ENCODE data around the gene FKRP. TPM values are rescaled to one million over a fixed set of nuclear protein-coding genes. Genes with fewer than 3 reads are reported as not detected.

Gene FKRP
- total RNA-seq, 2 experiments from 2014 or later = 13.4 to 15.4 TPM

DNA sequence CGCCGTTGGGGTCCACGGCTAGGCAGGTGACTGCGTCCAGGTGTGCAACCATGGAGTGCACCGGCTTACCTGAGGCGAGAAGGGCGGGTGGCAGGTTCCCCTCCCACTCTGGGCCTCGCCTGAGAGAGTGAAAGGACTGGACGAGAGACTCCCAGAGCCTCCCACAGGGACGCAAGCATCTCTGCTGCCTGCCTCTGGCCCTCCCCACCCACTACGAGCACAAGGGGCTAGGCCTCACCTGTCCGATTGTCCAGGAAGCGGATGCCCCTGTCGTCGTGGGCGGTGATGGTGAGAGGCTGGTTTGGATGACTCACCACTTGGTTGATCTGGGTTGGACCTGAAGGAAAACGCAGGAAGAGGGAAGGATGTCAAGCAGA is 23.9 kb upstream of the FKRP start:
- CTCF ChIA-PET = no interaction called here
- H3K36me3 Mint-ChIP-seq (ENCODE audit: low read depth) = peaks cover 65% of the 10 kb centered on the region
- no peaks in the 10 kb centered on the region for H3K9me3 Mint-ChIP-seq
- H3K4me3 Mint-ChIP-seq = no peak overlapping the region
- H3K4me1 Mint-ChIP-seq = peaks cover 39% of the 10 kb centered on the region
- no peak for DNase-seq
- POLR2A ChIA-PET = no interaction called here
- no peaks in the 10 kb centered on the region for H3K27me3 Mint-ChIP-seq
- no peak overlapping the region for H3K27ac Mint-ChIP-seq

DNA sequence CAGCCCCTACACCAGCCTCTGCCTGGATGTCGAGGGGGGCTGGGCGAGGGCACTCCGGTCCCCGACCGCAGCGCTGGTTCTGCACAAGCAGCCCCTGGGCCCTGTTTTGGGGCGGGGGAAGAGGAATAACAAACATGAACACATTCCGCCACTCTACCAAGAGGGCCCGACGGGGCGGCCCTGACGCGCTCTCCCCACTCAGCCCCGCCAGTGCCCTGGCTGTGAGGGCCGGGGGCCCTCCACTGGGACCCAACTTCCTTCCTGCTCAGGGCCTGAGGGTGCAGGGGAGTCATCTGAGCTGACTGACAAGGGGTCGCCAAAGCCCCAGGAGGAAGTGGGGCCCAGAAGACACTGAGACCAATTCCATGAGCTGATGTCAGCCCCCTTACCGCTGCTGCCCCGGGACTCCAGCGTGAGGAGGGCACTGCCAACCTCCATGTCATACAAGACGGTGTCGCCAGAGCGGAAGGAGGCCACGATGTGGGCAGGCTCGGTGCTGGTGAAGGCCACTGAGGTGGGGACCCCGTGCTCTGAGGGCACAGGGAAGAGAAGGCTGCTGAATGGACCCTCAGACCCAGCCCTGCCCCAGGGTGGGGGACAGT is 23.3 kb upstream of the FKRP start:
- CTCF ChIA-PET = interaction anchor here (1.0 kb wide), 1 partner anchor 19 kb away, joined by 3 read pairs; no protein-coding TSS in a partner anchor
- Mint-ChIP-seq H3K4me3 (no peak overlapping the region), H3K9me3 (no peaks in the 10 kb centered on the region), H3K4me1 (peaks cover 39% of the 10 kb centered on the region), H3K27ac (no peak overlapping the region), H3K36me3 (ENCODE audit: low read depth) (peaks cover 69% of the 10 kb centered on the region), H3K27me3 (no peaks in the 10 kb centered on the region)
- DNase-seq = no peak
- POLR2A ChIA-PET = interaction anchor here (2.1 kb wide), 1 partner anchor 9 kb away, joined by 13 read pairs; no protein-coding TSS in a partner anchor

DNA sequence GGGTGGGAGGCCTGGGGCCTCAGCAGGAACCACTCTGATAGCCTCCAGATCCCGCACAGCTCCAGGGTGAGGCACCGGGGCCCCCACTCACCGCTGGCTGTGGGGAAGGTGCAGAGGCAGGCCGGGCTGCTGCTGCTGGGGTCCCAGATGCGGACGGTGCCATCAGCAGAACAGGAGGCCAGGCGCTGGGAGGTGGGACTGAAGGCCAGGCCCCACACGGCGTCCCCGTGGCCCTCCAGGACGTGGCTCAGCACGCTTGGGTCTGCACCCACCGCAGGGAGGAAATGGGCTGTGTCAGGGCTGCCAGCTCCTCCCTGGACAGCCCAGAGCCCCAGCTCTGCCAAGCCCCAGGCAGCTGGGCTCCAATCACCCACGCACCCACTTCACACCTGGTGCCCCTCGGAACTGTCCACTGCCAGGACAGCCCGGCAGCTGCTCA is 22.8 kb upstream of the FKRP start:
- Mint-ChIP-seq H3K36me3 (ENCODE audit: low read depth) (peaks cover 66% of the 10 kb centered on the region), H3K27me3 (no peaks in the 10 kb centered on the region), H3K4me1 (peaks cover 35% of the 10 kb centered on the region), H3K27ac (no peak overlapping the region), H3K4me3 (no peak overlapping the region), H3K9me3 (no peaks in the 10 kb centered on the region)
- POLR2A ChIA-PET = interaction anchor here (2.1 kb wide), 1 partner anchor 9 kb away, joined by 13 read pairs; no protein-coding TSS in a partner anchor
- CTCF ChIA-PET = interaction anchor here (1.0 to 1.6 kb wide), 2 partner anchors 18 to 20 kb away, joined by 3 to 4 read pairs; no protein-coding TSS in a partner anchor
- DNase-seq = no peak

DNA sequence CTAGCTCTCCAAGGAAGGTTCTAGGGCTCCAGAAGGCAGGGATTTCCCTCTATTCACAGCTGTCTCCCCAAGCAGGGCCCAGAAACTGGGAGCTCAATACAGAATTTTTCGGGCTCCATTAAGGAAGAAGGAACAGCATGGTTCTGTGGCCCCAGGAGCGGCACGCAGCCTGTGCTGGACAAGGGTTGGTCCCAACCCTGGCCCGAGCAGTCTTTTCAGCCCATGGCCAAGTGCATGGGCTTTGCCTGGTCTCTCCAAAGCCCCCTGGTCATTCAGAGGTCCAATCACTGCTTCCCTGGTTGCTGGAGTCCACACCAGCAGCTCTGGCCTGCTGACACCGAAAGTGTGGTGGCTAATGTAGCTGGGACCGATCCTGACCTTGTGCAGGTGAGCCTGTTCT is 22.4 kb upstream of the FKRP start:
- DNase-seq = no peak
- ChIA-PET POLR2A (interaction anchor here (2.1 kb wide), 1 partner anchor 10 kb away, joined by 13 read pairs; no protein-coding TSS in a partner anchor), CTCF (interaction anchor here (1.0 to 1.6 kb wide), 2 partner anchors 19 to 20 kb away, joined by 3 to 4 read pairs; no protein-coding TSS in a partner anchor)
- H3K4me3 Mint-ChIP-seq = no peak overlapping the region
- H3K27me3 Mint-ChIP-seq = no peaks in the 10 kb centered on the region
- no peak overlapping the region for H3K27ac Mint-ChIP-seq
- H3K4me1 Mint-ChIP-seq = peaks cover 30% of the 10 kb centered on the region
- no peaks in the 10 kb centered on the region for H3K9me3 Mint-ChIP-seq
- H3K36me3 Mint-ChIP-seq (ENCODE audit: low read depth) = peaks cover 63% of the 10 kb centered on the region

GRCh38 chr19:46724468-46724867 is 21.4 kb upstream of the FKRP start:
- Mint-ChIP-seq H3K36me3 (ENCODE audit: low read depth) (peaks cover 65% of the 10 kb centered on the region), H3K27ac (no peak overlapping the region), H3K4me1 (peaks cover 29% of the 10 kb centered on the region), H3K27me3 (no peaks in the 10 kb centered on the region), H3K9me3 (no peaks in the 10 kb centered on the region), H3K4me3 (no peak overlapping the region)
- ChIA-PET POLR2A (interaction anchor here (0.6 to 6.5 kb wide), 3 partner anchors 10 to 586 kb away, joined by 3 to 38 read pairs (median 13); partner anchors contain the start of gene PRKD2), CTCF (interaction anchor here (1.6 kb wide), 1 partner anchor 20 kb away, joined by 4 read pairs; no protein-coding TSS in a partner anchor)
- DNase-seq = no peak

DNA sequence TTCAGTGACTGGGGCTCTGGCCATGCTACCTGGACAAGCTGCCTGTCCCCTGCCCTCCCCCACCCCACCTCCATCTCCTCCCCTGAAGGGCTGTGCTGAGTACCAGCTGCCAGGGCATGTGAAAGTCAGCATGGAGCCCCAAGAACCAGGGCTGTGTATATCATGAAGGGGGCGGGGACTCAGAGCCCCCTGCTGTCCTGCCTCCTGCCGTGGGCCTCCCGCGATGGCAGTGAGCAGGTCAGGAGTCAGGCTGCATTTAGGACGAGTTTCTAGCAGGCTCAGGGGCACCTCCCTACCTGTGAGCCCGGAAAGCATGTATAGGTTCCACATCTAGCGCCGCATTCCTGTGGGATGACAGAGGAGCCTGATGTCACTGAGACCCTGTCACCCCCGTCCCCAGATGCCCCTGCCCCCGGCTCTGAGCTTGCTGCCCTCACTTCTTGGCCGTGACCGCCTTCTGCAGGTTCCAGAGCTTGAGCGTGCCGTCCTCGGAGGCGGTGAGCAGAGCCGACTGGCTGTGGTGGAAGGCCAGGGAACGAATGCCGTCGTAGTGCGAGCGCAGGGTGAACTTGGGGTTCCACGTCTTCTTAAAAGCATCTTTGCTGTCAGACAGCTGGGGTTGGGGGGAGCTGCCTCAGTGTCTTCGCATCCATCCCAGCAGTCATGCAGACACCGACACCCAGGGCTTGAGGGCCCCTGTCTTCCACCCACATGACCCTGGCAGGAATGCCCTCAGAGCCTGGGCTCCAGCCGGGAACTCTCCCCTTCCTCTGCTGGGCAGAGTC is 20.6 kb upstream of the FKRP start:
- H3K4me1 Mint-ChIP-seq = peaks cover 27% of the 10 kb centered on the region
- DNase-seq = no peak
- H3K4me3 Mint-ChIP-seq = no peak overlapping the region
- H3K9me3 Mint-ChIP-seq = no peaks in the 10 kb centered on the region
- CTCF ChIA-PET = interaction anchor here (5.9 kb wide), 1 partner anchor 21 kb away, joined by 53 read pairs; no protein-coding TSS in a partner anchor
- peaks cover 61% of the 10 kb centered on the region for H3K36me3 Mint-ChIP-seq (ENCODE audit: low read depth)
- POLR2A ChIA-PET = interaction anchor here (6.5 kb wide), 1 partner anchor 11 kb away, joined by 38 read pairs; the partner anchor contains the start of gene PRKD2
- H3K27ac Mint-ChIP-seq = no peak overlapping the region
- H3K27me3 Mint-ChIP-seq = no peaks in the 10 kb centered on the region

DNA sequence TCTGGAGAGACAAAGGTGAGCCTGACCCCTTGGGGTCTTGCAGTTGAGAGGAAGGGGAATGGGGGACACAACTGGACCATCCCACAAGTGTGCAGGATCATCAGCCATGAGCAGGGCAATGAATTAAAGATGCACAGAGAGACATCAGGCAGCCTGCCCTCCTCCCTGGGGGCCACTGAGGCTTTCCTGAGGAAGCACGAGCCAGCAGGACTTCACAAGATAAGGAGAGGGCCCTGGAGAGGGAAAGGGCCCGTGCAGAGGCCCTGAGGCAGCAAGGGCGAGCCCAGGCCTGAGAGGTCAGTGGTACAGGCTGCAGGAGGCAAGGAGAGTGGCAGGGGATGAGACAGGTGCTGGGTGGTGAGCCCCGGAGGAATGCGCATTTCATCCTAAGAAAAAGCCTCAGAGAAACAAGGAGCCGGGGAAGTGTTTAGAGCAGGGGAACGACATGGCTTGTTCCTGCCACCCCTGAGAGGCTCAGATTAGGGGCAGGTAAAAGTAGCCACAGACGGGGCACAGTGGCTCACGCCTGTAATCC is 19.9 kb upstream of the FKRP start:
- POLR2A ChIA-PET = interaction anchor here (0.9 to 6.5 kb wide), 3 partner anchors 11 to 21 kb away, joined by 3 to 38 read pairs (median 3); partner anchors contain the start of gene PRKD2
- DNase-seq = no peak
- Mint-ChIP-seq H3K9me3 (no peaks in the 10 kb centered on the region), H3K27me3 (no peaks in the 10 kb centered on the region), H3K27ac (no peak overlapping the region), H3K4me1 (peaks cover 28% of the 10 kb centered on the region), H3K36me3 (ENCODE audit: low read depth) (peaks cover 62% of the 10 kb centered on the region), H3K4me3 (no peak overlapping the region)
- CTCF ChIA-PET = interaction anchor here (5.9 kb wide), 1 partner anchor 22 kb away, joined by 53 read pairs; no protein-coding TSS in a partner anchor

- Mint-ChIP-seq H3K27me3 (no peaks in the 10 kb centered on the region), H3K36me3 (ENCODE audit: low read depth) (peaks cover 61% of the 10 kb centered on the region)
Observed at GRCh38 chr19:46726551-46726950, 19.3 kb upstream of the FKRP start.

DNA sequence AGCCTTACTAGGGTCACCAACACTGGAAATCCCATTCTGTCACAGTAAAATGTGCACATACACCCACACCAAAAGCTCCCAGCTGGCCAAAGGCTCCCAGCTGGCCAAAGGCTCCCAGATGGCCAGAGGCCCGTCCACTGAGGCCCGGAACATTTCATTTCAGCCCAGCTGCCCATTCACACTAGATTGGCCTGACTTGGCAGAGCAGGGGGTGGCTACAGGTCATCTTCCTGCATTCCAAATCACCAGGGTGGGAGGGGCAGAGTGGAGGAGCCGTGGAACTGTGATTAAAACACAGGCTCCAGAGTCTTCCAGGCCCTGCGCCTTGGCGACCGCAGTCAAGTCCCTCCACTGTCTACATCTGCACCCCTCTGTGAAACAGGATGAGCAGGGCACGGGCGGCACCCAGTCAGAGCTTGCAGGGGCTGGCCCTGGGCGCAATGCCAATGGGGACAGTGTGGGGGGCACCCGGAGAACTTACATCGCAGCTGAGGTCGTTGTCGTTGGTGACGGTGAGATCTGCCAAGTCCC is 18.8 kb upstream of the FKRP start:
- DNase-seq = no peak
- peaks cover 63% of the 10 kb centered on the region for H3K36me3 Mint-ChIP-seq (ENCODE audit: low read depth)
- POLR2A ChIA-PET = interaction anchor here (0.9 to 6.5 kb wide), 3 partner anchors 13 to 22 kb away, joined by 3 to 38 read pairs (median 3); partner anchors contain the start of gene PRKD2

More at GRCh38 chr19:46726551-46726950, 19.3 kb upstream of the FKRP start:
- H3K4me1 Mint-ChIP-seq = peaks cover 31% of the 10 kb centered on the region
- CTCF ChIA-PET = interaction anchor here (5.9 kb wide), 1 partner anchor 22 kb away, joined by 53 read pairs; no protein-coding TSS in a partner anchor
- H3K9me3 Mint-ChIP-seq = no peaks in the 10 kb centered on the region
- H3K27ac Mint-ChIP-seq = no peak overlapping the region
- H3K4me3 Mint-ChIP-seq = no peak overlapping the region
- POLR2A ChIA-PET = interaction anchor here (0.9 to 6.5 kb wide), 3 partner anchors 12 to 22 kb away, joined by 3 to 38 read pairs (median 3); partner anchors contain the start of gene PRKD2
- no peak for DNase-seq

GRCh38 chr19:46727757-46728156 is 18.1 kb upstream of the FKRP start:
- no peaks in the 10 kb centered on the region for H3K9me3 Mint-ChIP-seq
- POLR2A ChIA-PET = interaction anchor here (1.0 to 6.5 kb wide), 5 partner anchors 10 to 114 kb away, joined by 4 to 38 read pairs (median 6); partner anchors contain the start of gene PRKD2
- H3K27ac Mint-ChIP-seq = no peak overlapping the region
- H3K4me3 Mint-ChIP-seq = no peak overlapping the region
- peaks cover 59% of the 10 kb centered on the region for H3K36me3 Mint-ChIP-seq (ENCODE audit: low read depth)
- CTCF ChIA-PET = interaction anchor here (0.9 to 5.9 kb wide), 13 partner anchors 10 to 111 kb away, joined by 3 to 53 read pairs (median 5); partner anchors contain the start of gene DACT3
- H3K27me3 Mint-ChIP-seq = no peaks in the 10 kb centered on the region
- no peak for DNase-seq
- peaks cover 33% of the 10 kb centered on the region for H3K4me1 Mint-ChIP-seq

More for the DNA sequence above, 18.8 kb upstream of the FKRP start:
- peaks cover 35% of the 10 kb centered on the region for H3K4me1 Mint-ChIP-seq
- no peaks in the 10 kb centered on the region for H3K27me3 Mint-ChIP-seq
- H3K9me3 Mint-ChIP-seq = no peaks in the 10 kb centered on the region
- H3K27ac Mint-ChIP-seq = no peak overlapping the region
- CTCF ChIA-PET = interaction anchor here (0.9 to 5.9 kb wide), 3 partner anchors 23 to 112 kb away, joined by 4 to 53 read pairs (median 5); partner anchors contain the start of gene DACT3
- no peak overlapping the region for H3K4me3 Mint-ChIP-seq

DNA sequence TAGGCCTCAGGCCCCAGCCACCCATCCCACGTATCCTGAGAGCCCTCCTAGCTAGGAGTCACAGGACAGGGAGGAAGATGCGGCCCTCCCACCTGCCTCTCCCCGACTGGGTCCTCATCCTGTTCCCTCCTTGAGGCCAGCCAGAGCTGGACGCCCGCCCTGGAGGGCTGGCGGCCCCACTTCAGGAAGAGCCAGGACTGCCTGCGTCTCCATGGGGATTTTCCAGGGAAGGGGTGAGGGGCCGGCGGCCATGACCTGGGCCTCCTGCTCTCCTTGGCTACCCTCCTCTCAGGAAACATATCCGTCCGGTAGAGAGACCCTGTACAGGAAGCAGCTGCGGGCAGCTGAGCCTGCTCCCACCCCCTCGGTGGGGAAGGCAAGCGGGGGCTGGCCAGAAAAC is 17.6 kb upstream of the FKRP start:
- no peak overlapping the region for H3K4me3 Mint-ChIP-seq
- ChIA-PET POLR2A (interaction anchor here (0.9 to 6.5 kb wide), 8 partner anchors 10 to 114 kb away, joined by 3 to 38 read pairs (median 6); partner anchors contain the start of genes DACT3 and PRKD2), CTCF (interaction anchor here (0.9 to 5.9 kb wide), 18 partner anchors 9 to 190 kb away, joined by 3 to 53 read pairs (median 4); partner anchors contain the start of gene DACT3)
- H3K27me3 Mint-ChIP-seq = no peaks in the 10 kb centered on the region
- no peak overlapping the region for H3K27ac Mint-ChIP-seq
- H3K36me3 Mint-ChIP-seq (ENCODE audit: low read depth) = peaks cover 63% of the 10 kb centered on the region
- H3K4me1 Mint-ChIP-seq = peaks cover 34% of the 10 kb centered on the region
- no peaks in the 10 kb centered on the region for H3K9me3 Mint-ChIP-seq
- DNase-seq = no peak

Measured in activated CD4-positive, alpha-beta memory T cell treated with anti-CD3 and anti-CD28 coated beads, Interleukin-2, amount 10 ng/mL, durations not matched to agents 7 days and 5 days (primary cell).